Thyroid gland (tissue), 4 donors: ENCODE results near the gene CCT2. TPM values are rescaled to one million over a fixed set of nuclear protein-coding genes. Genes with fewer than 3 reads are reported as not detected.

Source experiments
- DNase-seq, 2 donors: peaks; one replicate each; pipeline ENCODE4 v3.0.0-alpha.2; 2019
- H3K27ac ChIP-seq, 3 donors: fragments of 200-600 bp; sonication (generic); 1 replicate in 2 of 3; 2 replicates in 1 of 3; pipeline ENCODE4 v1.5.1; 2016 to 2019; ENCODE audit warnings: mild to moderate bottlenecking in 1 of 3, moderate library complexity in 1 of 3
- H3K27me3 ChIP-seq: fragments of 200-600 bp; sonication (generic); one replicate; pipeline ENCODE4 v1.5.1; 2019
- H3K36me3 ChIP-seq, 2 donors: fragments of 200-600 bp; sonication (generic); one replicate each; pipeline ENCODE4 v1.5.1; 2016 to 2019
- H3K4me1 ChIP-seq, 2 donors: fragments of 200-600 bp; sonication (generic); one replicate each; pipeline ENCODE4 v1.5.1; 2017 to 2019
- H3K4me3 ChIP-seq, 3 donors: fragments of 200-600 bp; sonication (generic); replicated peaks in 1 of 3; 1 replicate in 2 of 3; 2 replicates in 1 of 3; pipeline ENCODE4 v1.5.1; 2016; ENCODE audit warnings: mild to moderate bottlenecking in 1 of 3
- H3K9me3 ChIP-seq: fragments of 200-600 bp; sonication (generic); one replicate; pipeline ENCODE4 v1.5.1; 2017
- CTCF ChIP-seq, 6 experiments: fragments of 200-600 bp in 3 of 6; fragments of 450-650 bp in 3 of 6; sonication (generic) in 3 of 6; IDR thresholded peaks; one replicate each; pipeline ENCODE4 v1.5.1; 2016 to 2019; ENCODE audit warnings: antibody characterized with exemption in 6 of 6, mild to moderate bottlenecking in 2 of 6, inconsistent platforms in 1 of 6, moderate library complexity in 1 of 6
- POLR2A ChIP-seq, 2 donors: fragments of 450-650 bp; IDR thresholded peaks; one replicate each; pipeline ENCODE4 v1.6.1; 2017; ENCODE audit warnings: antibody characterized with exemption in 2 of 2, mild to moderate bottlenecking in 2 of 2, moderate library complexity in 1 of 2
- WGBS, 2 donors: methylation state at CpG; one replicate each; pipeline ENCODE4 v1.1.5; 2017; 5-methylcytosine and 5-hydroxymethylcytosine counted together
- intact Hi-C: fragments of 100-400 bp; cut with DNase I; formaldehyde crosslinking; loops from one replicate; pipeline ENCODE4 v1.15.1; 2023
- total RNA-seq, 4 donors: library from RNA; depleted of rRNA; stranded (reverse); fragments of >200 nt; gene quantifications; one replicate each; pipeline ENCODE4 v1.2.3, GENCODE V29; 2016

CCT2 gene
- 100 to 1,000 TPM in 3 of 4 donors, 10 to 100 TPM in 1; 90.9 to 174 (median 117) TPM for total RNA-seq

GRCh38 chr12:69585189-69586062, at the start of gene CCT2:
TSS of gene CCT2 (plus strand) at chr12:69585459. CDS start at chr12:69585522, 63 bp downstream.
- Histone ChIP-seq H3K9me3 (no peaks in the 10 kb centered on the region), H3K27me3 (no peaks in the 10 kb centered on the region), H3K36me3 (peaks cover 32 to 34% of the 10 kb centered on the region in 2 donors), H3K4me1 (peaks cover 6 to 7% of the 10 kb centered on the region in 2 donors), H3K27ac (peak within 1 kb of the TSS; percentile 23 to 85 (median 70)), H3K4me3 (peak within 1 kb of the TSS; percentile 86 to 94 (median 92))
- 0 to 1% methylated on average over 59 to 61 of the region's 63 CpGs for WGBS, 2 donors
- DNase-seq: peak; percentile 98
- TF ChIP-seq CTCF (IDR thresholded peaks at IDR 0.05) (peak in 3 of 6 experiments; percentile 17 to 28 (median 19)), POLR2A (IDR thresholded peaks at IDR 0.05) (peak in 1 of 2 donors; percentile 84)
- intact Hi-C loops: loop anchor here (10.0 kb wide), 2 partner anchors 149 to 231 kb away; partner anchors contain the start of genes RAB3IP and YEATS4

DNA sequence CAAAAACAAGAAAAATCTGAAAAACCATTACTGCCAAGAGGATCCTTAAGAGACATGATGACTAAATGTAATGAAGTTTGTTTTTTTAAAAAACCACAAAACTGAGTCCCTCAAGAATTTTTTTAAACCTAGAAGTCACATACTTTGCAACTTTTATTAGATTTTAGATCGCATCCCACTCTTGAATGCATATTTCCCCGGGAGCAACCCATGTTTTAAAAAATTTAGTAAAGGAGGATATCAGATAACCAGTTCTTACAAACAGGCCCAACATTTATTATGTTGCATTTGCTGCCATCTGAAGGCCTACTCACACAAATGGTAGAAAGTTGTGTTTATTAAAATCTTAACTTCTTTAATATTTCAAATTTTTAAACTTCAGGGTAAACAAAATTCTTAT, 44.3 kb upstream of the CCT2 start:
- Histone ChIP-seq H3K36me3 (no peaks in the 10 kb centered on the region), H3K4me3 (no peak overlapping the region), H3K27ac (no peak overlapping the region), H3K9me3 (no peaks in the 10 kb centered on the region), H3K27me3 (no peaks in the 10 kb centered on the region), H3K4me1 (no peaks in the 10 kb centered on the region)
- intact Hi-C loops: no loop called here
- TF ChIP-seq CTCF (IDR thresholded peaks at IDR 0.05): no peak
- TF ChIP-seq POLR2A (IDR thresholded peaks at IDR 0.05): no peak
- 77 to 83% methylated on average over 2 of the region's 2 CpGs for WGBS, 2 donors
- no peak for DNase-seq

DNA sequence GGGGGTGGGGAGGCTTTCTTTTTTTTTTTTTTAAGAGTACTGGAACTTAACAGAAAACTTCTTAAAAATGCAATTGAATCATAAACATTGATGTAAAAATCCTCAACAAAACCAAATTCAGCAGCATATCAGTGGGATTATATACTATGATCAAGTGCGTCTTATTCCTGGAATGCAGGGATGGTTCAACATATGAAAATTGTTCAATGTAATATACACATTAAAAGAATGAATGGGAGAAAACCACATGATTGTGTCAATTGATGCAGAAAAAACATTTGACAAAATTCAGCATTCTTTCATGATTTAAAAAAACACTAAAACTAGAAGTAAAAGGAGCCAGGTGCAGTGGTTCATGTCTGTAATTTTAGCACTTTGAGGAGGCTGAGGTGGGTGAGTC, 41.2 kb upstream of the CCT2 start:
- DNase-seq: no peak
- Histone ChIP-seq H3K4me3 (no peak overlapping the region), H3K9me3 (no peaks in the 10 kb centered on the region), H3K36me3 (no peaks in the 10 kb centered on the region), H3K27me3 (no peaks in the 10 kb centered on the region), H3K27ac (no peak overlapping the region), H3K4me1 (no peaks in the 10 kb centered on the region)
- intact Hi-C loops: no loop called here
- TF ChIP-seq POLR2A (IDR thresholded peaks at IDR 0.05): no peak
- TF ChIP-seq CTCF (IDR thresholded peaks at IDR 0.05): no peak
- WGBS, 2 donors: 98 to 100% methylated on average over 1 of the region's 1 CpG

GRCh38 chr12:69545081-69545480, 40.2 kb upstream of the CCT2 start:
- TF ChIP-seq CTCF (IDR thresholded peaks at IDR 0.05): no peak
- no peak for TF ChIP-seq POLR2A (IDR thresholded peaks at IDR 0.05)
- WGBS, 2 donors: 90 to 95% methylated on average over 1 of the region's 1 CpG
- Histone ChIP-seq H3K4me1 (no peaks in the 10 kb centered on the region), H3K4me3 (no peak overlapping the region), H3K27ac (no peak overlapping the region), H3K9me3 (no peaks in the 10 kb centered on the region), H3K27me3 (no peaks in the 10 kb centered on the region), H3K36me3 (no peaks in the 10 kb centered on the region)
- DNase-seq: no peak
- intact Hi-C loops: no loop called here
